HG02852 (cell line): ENCODE results near the gene LCP1.
A peak's percentile ranks its signal among the peaks of the same experiment; 100 is the strongest.

Source experiments
- ATAC-seq: cut with Tn5 transposase; IDR thresholded peaks from one replicate; pipeline ENCODE4 v1.9.1; 2021; ENCODE audit warnings: mild to moderate bottlenecking, moderate library complexity; ENCODE audit not compliant: unreplicated experiment

The LCP1 gene

DNA sequence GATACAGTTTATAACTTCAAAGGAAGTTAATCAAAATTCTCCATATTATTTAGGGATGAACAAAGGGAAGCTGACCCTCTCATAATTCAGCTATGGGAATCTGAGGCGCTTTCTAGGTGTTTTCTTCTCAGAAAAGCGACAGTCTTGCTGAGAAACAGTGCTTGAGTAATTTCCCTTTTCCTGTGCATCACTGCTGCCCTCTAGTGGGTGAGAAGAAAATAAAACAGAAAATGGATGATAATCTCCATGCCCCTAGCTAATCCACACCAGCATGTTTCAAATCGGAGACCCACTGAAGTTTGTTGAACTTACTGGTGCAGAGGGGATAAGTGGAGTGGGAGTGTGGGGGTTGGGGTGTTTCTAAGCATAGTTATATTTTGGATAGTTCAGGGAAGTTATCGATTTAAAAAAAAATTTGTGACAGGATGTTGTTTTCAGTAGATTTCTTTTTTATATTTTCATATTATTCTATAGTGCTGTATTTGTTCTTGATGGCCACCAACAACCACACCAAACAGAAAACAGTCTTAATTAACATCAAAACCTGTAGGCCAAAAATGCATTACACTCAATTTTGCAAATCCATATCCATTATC lies 21.4 kb downstream of the LCP1 start:
- ATAC-seq, result peak; percentile 52

- ATAC-seq, result no peak
These were observed 21.9 kb downstream of the LCP1 start for GRCh38 chr13:46160065-46160464.

DNA sequence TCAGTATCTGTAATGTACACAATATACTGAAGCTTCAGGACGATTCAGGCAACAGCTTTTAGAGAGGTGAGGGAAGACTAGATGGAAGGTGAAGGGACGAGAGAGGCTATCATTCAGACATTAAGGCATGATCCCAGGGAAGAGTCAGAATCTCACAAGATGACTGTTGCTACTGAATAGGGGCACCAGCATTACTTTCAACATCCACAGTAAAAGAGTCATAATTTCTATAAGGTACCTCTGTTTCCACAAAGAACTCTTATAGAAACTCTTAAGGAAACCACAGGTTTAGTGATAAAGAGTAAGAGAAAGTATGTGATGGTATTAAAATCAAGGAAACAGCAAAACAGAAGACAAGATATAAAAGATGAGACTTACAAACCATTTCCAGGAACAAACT lies 23.0 kb downstream of the LCP1 start:
- ATAC-seq, result no peak

DNA sequence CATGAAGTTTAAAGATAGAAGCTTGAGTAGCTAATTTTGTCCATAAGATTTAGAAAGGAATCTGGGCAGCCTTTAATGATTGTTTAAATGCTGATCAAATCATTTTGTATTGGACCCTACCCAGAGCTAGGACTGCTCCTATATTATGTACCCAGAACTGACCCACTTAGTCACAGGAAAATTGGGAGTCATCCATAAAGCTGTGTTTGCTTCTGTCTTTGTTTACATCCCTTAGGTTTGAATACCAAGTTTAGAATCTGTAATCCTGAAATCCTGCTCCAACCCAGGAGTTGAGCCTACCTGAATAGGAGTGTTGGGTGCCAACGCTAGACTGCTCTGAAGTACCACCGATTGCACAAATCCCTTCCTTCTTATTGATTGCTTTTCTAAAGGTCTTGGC lies 23.8 kb downstream of the LCP1 start:
- no peak for ATAC-seq

DNA sequence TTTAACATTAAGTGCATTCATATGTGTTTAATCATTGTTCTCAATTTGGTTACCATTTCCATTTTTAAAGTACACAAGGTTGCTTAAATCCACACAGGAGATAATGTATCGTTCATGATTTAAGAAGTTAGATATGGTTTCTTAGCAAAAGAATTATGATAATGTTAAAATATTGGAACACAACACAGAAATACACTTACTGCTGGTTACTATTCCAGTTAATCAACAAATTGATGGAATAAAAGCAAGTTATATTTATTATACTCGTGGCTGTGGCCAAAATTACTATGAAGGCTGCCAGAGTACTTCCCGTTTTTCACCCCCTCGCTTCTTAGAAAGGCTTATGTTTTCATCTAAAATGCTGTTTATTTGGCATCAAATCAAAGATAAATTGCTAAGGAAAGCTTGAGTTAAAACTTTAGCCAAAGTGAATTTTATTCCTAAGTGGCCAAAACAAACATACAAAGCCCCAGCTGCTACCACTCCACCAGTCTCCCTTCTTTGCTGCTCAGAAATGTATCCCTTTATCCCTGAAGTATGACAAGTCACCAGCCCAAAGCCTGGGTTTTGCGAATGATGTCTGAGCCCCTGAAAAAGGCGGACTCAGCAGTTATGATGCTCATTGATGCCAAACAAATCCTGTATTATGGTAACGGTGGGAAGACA lies 27.7 kb downstream of the LCP1 start:
- no peak for ATAC-seq

DNA sequence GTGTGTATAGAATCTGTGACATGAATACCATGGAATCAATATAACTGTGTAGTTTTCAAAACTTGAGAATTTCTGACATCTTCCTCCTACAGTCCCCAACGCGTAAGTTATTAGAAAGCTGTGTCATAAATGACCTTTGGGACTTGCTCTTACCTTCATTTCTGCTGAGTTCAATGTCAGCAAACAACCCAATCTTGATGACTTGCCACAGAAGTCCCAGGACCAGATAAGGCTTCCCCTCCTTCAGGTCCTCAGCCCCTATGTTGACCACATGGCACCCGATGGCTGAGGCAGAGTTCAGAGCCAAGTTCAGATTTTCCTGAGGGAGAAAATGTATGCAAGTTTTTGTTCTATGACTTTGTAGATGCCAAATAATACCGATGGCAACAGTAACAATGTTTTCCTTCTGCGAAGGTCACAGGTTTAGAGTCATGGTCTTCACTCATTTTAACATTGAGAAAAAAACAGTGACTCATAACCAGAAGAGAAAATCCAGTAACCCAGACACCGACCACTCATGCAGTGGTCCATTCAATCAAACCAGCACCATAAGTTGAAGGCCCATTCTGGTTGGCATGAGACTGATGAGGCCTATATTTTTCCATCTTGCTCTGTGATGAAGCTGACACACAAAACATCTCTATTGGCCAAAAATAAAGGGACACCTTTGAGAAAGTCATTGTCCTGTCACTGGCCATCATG lies 29.2 kb downstream of the LCP1 start:
- no peak for ATAC-seq

GRCh38 chr13:46150134-46150693 lies 31.8 kb downstream of the LCP1 start:
- no peak for ATAC-seq

- no peak for ATAC-seq
These were observed 32.5 kb downstream of the LCP1 start for GRCh38 chr13:46149272-46150133.

DNA sequence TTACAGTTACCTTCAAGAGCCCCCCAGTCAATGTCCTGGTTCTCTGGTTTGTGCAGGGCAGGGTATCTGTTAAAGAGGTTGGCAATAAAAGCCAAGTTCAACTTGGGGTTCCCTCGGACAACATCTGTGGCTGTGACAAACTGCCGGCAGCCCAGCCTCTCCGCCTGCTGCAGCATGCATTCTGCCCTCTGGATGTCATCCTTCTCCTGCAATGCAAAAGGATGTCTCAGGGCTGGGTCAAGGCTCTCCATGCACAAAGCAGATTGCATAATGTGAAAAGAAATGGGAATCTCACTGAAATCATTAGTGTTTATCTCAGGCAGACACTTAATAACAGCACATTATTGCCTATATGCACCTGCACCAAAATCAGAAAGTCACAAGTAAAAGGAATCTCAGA lies 35.1 kb downstream of the LCP1 start:
- no peak for ATAC-seq

- ATAC-seq, result no peak
These were observed 36.0 kb downstream of the LCP1 start for GRCh38 chr13:46145950-46146349.

- ATAC-seq, result no peak
These were observed 36.8 kb downstream of the LCP1 start for GRCh38 chr13:46145135-46145534.

DNA sequence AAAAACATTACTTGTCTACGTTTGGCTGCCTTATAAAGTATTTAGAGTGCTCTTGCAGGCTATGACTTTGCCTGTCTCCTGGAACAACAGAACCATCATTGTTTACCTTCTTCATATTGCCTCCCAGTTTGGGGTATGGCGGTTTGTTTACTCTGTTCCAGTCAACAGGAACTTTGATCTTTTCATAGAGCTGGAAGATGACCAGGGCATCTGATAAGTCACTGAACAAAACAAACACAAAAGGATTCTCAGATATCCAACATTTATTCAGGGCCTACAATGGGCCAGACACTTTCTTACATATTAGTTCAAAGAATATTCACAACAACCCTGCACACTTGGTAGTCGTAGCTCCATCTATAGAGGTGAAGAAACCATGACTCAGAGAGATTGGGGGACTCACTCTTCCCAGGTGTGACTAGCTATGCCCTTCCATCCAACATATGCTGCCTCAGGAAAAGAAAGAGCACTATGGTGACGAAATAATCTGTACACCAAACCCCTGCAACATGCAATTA lies 38.7 kb downstream of the LCP1 start:
- no peak for ATAC-seq

DNA sequence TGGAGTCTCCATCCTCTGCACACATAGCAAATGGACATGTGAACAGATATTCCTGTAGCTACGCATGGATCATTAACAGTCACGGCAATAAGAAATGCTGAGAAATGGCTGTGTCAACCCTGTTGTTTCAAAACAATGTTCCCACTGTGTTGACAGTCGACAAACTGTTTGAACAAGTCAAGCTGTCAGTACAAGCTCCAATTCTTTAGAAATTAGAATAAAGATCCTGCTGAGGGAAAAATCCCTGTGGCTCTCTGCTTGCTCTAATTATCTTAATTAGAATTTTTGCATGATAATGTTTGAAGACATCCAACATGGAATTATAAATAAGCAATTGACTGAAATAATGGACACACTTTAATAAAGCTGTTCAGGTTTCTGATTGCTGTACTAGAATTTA lies 39.2 kb downstream of the LCP1 start:
- ATAC-seq, result no peak

- no peak for ATAC-seq
These were observed 41.9 kb downstream of the LCP1 start for GRCh38 chr13:46140044-46140443.

- no peak for ATAC-seq
These were observed 44.2 kb downstream of the LCP1 start for GRCh38 chr13:46137627-46138317.

DNA sequence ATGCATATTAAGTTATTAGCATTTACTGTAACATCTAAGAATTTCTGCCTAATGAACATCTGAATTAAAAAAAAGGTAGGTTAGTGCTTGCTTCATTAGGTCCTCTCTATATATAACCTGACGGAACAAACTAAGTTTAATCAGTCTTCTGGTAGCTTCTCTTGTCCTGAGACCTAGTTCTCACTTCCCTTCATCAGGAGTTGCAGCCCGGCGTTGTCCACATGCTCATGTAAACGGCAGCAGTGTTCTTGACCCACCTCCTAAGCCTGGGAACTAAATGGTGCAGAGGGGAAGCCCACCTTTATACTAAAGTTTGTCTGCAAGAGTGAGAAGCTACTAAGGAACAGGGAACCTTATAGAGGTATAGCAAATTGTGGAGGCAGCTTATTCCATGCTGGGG lies 45.3 kb downstream of the LCP1 start:
- ATAC-seq, result no peak

DNA sequence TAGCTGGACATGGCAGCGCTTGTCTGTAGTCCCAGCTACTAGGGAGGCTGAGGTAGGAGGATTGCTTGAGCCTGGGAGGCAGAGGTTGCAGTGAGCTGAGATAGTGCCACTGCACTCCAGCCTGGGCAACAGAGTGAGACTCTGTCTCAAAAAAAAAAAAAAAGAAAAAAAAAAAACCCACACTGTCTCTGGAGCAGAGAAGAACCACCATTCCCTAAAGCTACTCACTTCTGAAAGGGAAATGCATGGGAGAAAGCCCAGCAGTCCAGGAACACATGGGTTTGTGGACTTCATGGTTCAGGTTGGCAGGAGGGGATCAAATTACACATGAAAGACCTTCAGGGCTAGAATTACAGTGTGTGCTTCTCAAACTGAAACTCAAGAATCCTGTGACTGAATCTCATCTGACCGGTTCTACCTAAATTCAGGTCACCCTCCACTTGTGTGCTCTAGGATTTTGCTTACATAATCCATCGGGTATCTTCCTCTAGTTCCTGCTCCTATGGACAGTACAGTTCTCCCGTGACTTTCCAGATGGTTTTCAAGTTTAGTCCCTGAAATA lies 46.9 kb downstream of the LCP1 start:
- ATAC-seq, result no peak

GRCh38 chr13:46134494-46134893 lies 47.5 kb downstream of the LCP1 start:
- ATAC-seq, result no peak

GRCh38 chr13:46132109-46132508 lies 49.9 kb downstream of the LCP1 start:
- ATAC-seq, result no peak

DNA sequence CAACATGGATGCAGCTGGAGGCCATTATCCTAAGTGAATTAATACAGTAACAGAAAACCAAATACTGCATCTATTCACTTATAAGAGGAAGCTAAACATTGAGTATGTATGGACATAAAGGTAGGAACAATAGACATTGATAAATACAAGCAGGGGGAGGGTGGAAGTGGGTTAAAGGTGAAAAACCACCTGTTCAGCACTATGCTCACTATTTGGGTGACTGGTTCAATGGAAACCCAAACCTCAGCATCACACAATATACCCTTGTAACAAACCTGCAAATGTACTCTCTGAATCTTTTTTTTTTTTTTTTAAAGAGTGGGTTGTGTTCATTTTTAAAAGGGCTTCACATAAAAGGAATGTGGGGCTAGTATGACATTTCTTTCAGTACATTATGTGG lies 50.3 kb downstream of the LCP1 start:
- no peak for ATAC-seq
